Sigmoid colon (tissue), 7 donors: ENCODE measurements around the gene SBF2. TPM values are rescaled to one million over a fixed set of nuclear protein-coding genes. Genes with fewer than 3 reads are reported as not detected.
A peak's percentile ranks its signal among the peaks of the same experiment; 100 is the strongest.

Experiments used
- DNase-seq: peaks from one replicate; pipeline ENCODE4 v3.0.0-alpha.2; 2019
- H3K27ac ChIP-seq, 4 donors: fragments of 200-600 bp; sonication (generic); one replicate each; pipeline ENCODE4 v1.5.1; 2016 to 2019; ENCODE audit warnings: mild to moderate bottlenecking in 1 of 4
- H3K27me3 ChIP-seq, 3 donors: fragments of 200-600 bp; sonication (generic); one replicate each; pipeline ENCODE4 v1.5.1; 2019; ENCODE audit warnings: mild to moderate bottlenecking in 1 of 3
- H3K36me3 ChIP-seq, 4 donors: fragments of 200-600 bp; sonication (generic); one replicate each; pipeline ENCODE4 v1.5.1; 2016 to 2019
- H3K4me1 ChIP-seq, 4 donors: fragments of 200-600 bp; sonication (generic); one replicate each; pipeline ENCODE4 v1.5.1; 2017 to 2019
- H3K4me3 ChIP-seq, 4 donors: fragments of 200-600 bp; sonication (generic); one replicate each; pipeline ENCODE4 v1.5.1; 2017 to 2019; ENCODE audit warnings: mild to moderate bottlenecking in 2 of 4, moderate library complexity in 1 of 4
- H3K9me3 ChIP-seq, 4 donors: fragments of 200-600 bp in 3 of 4; sonication (generic) in 3 of 4; one replicate each; pipeline versions ENCODE4 v1.5.1 to v1.6.1; 2013 to 2019
- CTCF ChIP-seq, 4 experiments: fragments of 450-650 bp in 3 of 4; fragments of 200-600 bp in 1 of 4; IDR thresholded peaks; one replicate each; pipeline ENCODE4 v1.5.1; 2016 to 2019; ENCODE audit warnings: antibody characterized with exemption in 4 of 4, mild to moderate bottlenecking in 3 of 4, moderate library complexity in 2 of 4
- EP300 ChIP-seq, 4 donors: sonication (generic); formaldehyde crosslinking; IDR thresholded peaks; one replicate each; pipeline ENCODE4 v1.6.1; 2017; ENCODE audit warnings: antibody characterized with exemption in 4 of 4
- POLR2A ChIP-seq, 2 donors: fragments of 450-650 bp; IDR thresholded peaks; one replicate each; pipeline ENCODE4 v1.6.1; 2016; ENCODE audit warnings: antibody characterized with exemption in 2 of 2, mild to moderate bottlenecking in 2 of 2, moderate library complexity in 2 of 2
- POLR2AphosphoS5 ChIP-seq, 4 donors: sonication (generic); formaldehyde crosslinking; IDR thresholded peaks; one replicate each; pipeline ENCODE4 v1.6.1; 2017; ENCODE audit warnings: antibody characterized with exemption in 4 of 4
- WGBS, 2 donors: extraction: QIAGEN DNeasy Blood & Tissue Kit; methylation state at CpG; one replicate each; pipeline ENCODE4 v1.1.7; 2013; 5-methylcytosine and 5-hydroxymethylcytosine counted together
- intact Hi-C: fragments of 100-400 bp; cut with DNase I; formaldehyde crosslinking; loops from one replicate; pipeline ENCODE4 v1.15.1; 2023
- polyA plus RNA-seq, 3 donors: library from polyadenylated mRNA; stranded (reverse); fragments of 200-250 nt; gene quantifications; one replicate each; pipeline ENCODE4 v1.2.3, GENCODE V29; 2013
- total RNA-seq, 4 donors: library from RNA; depleted of rRNA; stranded (reverse); fragments of >200 nt; gene quantifications; one replicate each; pipeline ENCODE4 v1.1.0, GENCODE V29; 2016
- donor health status: healthy with polysubstance abuse.
- donor health status: Bipolar disorder and iron deficiency.
- donor health status: healthy.

SBF2 gene
- total and polyA plus RNA-seq, 7 donors = 9.5 to 67.5 (median 47.1) TPM

GRCh38 chr11:9777525-9777924, 516.5 kb downstream of the SBF2 start:
- 91 to 92% methylated on average over 5 of the region's 5 CpGs for whole genome bisulfite sequencing, 2 donors
- Histone ChIP-seq H3K27me3 (no peaks in the 10 kb centered on the region), H3K36me3 (peaks cover 0 to 31% (median 16%) of the 10 kb centered on the region in 4 donors), H3K4me1 (peaks cover 0 to 13% (median 4%) of the 10 kb centered on the region in 4 donors), H3K27ac (no peak overlapping the region), H3K4me3 (no peak overlapping the region), H3K9me3 (no peaks in the 10 kb centered on the region)
- no peak for DNase-seq
- TF ChIP-seq POLR2A (IDR thresholded peaks at IDR 0.05) = no peak
- no peak for TF ChIP-seq POLR2AphosphoS5 (IDR thresholded peaks at IDR 0.05)
- TF ChIP-seq EP300 (IDR thresholded peaks at IDR 0.05) = no peak
- no peak for TF ChIP-seq CTCF (IDR thresholded peaks at IDR 0.05)
- intact Hi-C loops = no loop called here

- 84 to 90% methylated on average over 2 of the region's 2 CpGs for WGBS, 2 donors
- no peak for TF ChIP-seq EP300 (IDR thresholded peaks at IDR 0.05)
- no peak for DNase-seq
- no peaks in the 10 kb centered on the region for H3K9me3 ChIP-seq
- peaks cover 0 to 13% (median 4%) of the 10 kb centered on the region in 4 donors for H3K4me1 ChIP-seq
- intact Hi-C loops = no loop called here
- peaks cover 0 to 31% (median 16%) of the 10 kb centered on the region in 4 donors for H3K36me3 ChIP-seq
- no peak overlapping the region for H3K4me3 ChIP-seq
- no peaks in the 10 kb centered on the region for H3K27me3 ChIP-seq
- no peak overlapping the region for H3K27ac ChIP-seq
These were observed 517.0 kb downstream of the SBF2 start for GRCh38 chr11:9777066-9777465.

GRCh38 chr11:9776203-9776602, 517.8 kb downstream of the SBF2 start:
- H3K36me3 ChIP-seq = peaks cover 0 to 23% (median 15%) of the 10 kb centered on the region in 4 donors
- peaks cover 0 to 13% (median 4%) of the 10 kb centered on the region in 4 donors for H3K4me1 ChIP-seq
- H3K27ac ChIP-seq = no peak overlapping the region
- TF ChIP-seq POLR2AphosphoS5 (IDR thresholded peaks at IDR 0.05) = no peak
- TF ChIP-seq EP300 (IDR thresholded peaks at IDR 0.05) = no peak
- no peak for TF ChIP-seq CTCF (IDR thresholded peaks at IDR 0.05)
- TF ChIP-seq POLR2A (IDR thresholded peaks at IDR 0.05) = no peak
- H3K27me3 ChIP-seq = no peaks in the 10 kb centered on the region
- WGBS, 2 donors = 98% methylated on average over 1 of the region's 1 CpG
- no peak overlapping the region for H3K4me3 ChIP-seq
- intact Hi-C loops = no loop called here
- H3K9me3 ChIP-seq = no peaks in the 10 kb centered on the region
- DNase-seq = no peak

GRCh38 chr11:9775398-9775779, 518.6 kb downstream of the SBF2 start:
- Histone ChIP-seq H3K27me3 (no peaks in the 10 kb centered on the region), H3K4me3 (no peak overlapping the region), H3K27ac (peak overlapping the region in 2 of 4 donors; percentile 26 to 29), H3K9me3 (no peaks in the 10 kb centered on the region), H3K36me3 (peaks cover 0 to 15% (median 8%) of the 10 kb centered on the region in 4 donors), H3K4me1 (peaks cover 0 to 13% (median 4%) of the 10 kb centered on the region in 4 donors)
- intact Hi-C loops = no loop called here
- no peak for DNase-seq
- no peak for TF ChIP-seq CTCF (IDR thresholded peaks at IDR 0.05)
- no peak for TF ChIP-seq POLR2A (IDR thresholded peaks at IDR 0.05)
- TF ChIP-seq POLR2AphosphoS5 (IDR thresholded peaks at IDR 0.05) = no peak
- no peak for TF ChIP-seq EP300 (IDR thresholded peaks at IDR 0.05)
- WGBS, 2 donors = 3 to 55% methylated on average over 2 of the region's 2 CpGs

- TF ChIP-seq POLR2A (IDR thresholded peaks at IDR 0.05) = no peak
- WGBS, 2 donors = 34 to 52% methylated on average over 6 of the region's 6 CpGs
- H3K4me3 ChIP-seq = no peak overlapping the region
- H3K27me3 ChIP-seq = no peaks in the 10 kb centered on the region
- DNase-seq = no peak
- peak overlapping the region in 2 of 4 donors; percentile 26 to 29 for H3K27ac ChIP-seq
- no peaks in the 10 kb centered on the region for H3K9me3 ChIP-seq
- H3K4me1 ChIP-seq = peaks cover 0 to 13% (median 4%) of the 10 kb centered on the region in 4 donors
- intact Hi-C loops = no loop called here
- peaks cover 0 to 9% (median 3%) of the 10 kb centered on the region in 4 donors for H3K36me3 ChIP-seq
These were observed 519.2 kb downstream of the SBF2 start for GRCh38 chr11:9774591-9775397.
